Measurements from ENCODE around the gene RUBCN. TPM values are rescaled to one million over a fixed set of nuclear protein-coding genes. Genes with fewer than 3 reads are reported as not detected.

RUBCN gene
- total and polyA plus RNA-seq, 10 donors: 7.5 to 129 (median 60.6) TPM

DNA sequence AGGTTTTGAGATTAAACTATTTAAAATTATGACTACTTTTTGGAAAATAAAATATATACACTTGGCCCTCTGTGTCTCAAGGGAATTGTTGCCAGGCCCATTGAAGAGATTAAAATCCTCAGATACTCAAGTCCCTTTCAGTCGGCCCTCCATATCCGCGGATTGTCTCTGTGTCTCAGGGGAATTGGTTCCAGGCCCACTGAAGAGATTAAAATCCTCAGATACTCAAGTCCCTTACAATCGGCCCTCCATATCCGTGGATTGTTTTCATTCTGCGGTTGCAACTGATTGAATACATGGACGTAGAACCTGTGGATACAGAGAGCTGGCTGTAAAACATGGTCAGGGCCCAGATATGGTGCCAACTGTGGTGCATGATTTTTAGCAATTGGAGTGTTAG lies 38.6 kb upstream of the RUBCN start:
- no peak overlapping the region for H3K4me3 ChIP-seq
- no peaks in the 10 kb centered on the region for H3K9me3 ChIP-seq
- no peak overlapping the region for H3K27ac ChIP-seq
- DNase-seq: no peak
- peaks cover 5 to 99% (median 84%) of the 10 kb centered on the region in 6 donors for H3K36me3 ChIP-seq
- no peaks in the 10 kb centered on the region for H3K27me3 ChIP-seq (replicated peaks in 1 of 7)
- intact Hi-C loops (cut with DNase I; ENCODE audit: low total_unique reads): no loop called here
- TF ChIP-seq POLR2A (IDR thresholded peaks at IDR 0.05) (no peak), POLR2AphosphoS5 (IDR thresholded peaks at IDR 0.05) (no peak)
- TF ChIP-seq, protein P1, sequence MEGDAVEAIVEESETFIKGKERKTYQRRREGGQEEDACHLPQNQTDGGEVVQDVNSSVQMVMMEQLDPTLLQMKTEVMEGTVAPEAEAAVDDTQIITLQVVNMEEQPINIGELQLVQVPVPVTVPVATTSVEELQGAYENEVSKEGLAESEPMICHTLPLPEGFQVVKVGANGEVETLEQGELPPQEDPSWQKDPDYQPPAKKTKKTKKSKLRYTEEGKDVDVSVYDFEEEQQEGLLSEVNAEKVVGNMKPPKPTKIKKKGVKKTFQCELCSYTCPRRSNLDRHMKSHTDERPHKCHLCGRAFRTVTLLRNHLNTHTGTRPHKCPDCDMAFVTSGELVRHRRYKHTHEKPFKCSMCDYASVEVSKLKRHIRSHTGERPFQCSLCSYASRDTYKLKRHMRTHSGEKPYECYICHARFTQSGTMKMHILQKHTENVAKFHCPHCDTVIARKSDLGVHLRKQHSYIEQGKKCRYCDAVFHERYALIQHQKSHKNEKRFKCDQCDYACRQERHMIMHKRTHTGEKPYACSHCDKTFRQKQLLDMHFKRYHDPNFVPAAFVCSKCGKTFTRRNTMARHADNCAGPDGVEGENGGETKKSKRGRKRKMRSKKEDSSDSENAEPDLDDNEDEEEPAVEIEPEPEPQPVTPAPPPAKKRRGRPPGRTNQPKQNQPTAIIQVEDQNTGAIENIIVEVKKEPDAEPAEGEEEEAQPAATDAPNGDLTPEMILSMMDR (IDR thresholded peaks at IDR 0.05 in 8 of 11, conservative IDR thresholded peaks at IDR 0.05 in 3 of 11): no peak
- WGBS, 5 donors: 90 to 93% (median 92%) methylated on average over 7 of the region's 7 CpGs
- H3K4me1 ChIP-seq: no peaks in the 10 kb centered on the region

DNA sequence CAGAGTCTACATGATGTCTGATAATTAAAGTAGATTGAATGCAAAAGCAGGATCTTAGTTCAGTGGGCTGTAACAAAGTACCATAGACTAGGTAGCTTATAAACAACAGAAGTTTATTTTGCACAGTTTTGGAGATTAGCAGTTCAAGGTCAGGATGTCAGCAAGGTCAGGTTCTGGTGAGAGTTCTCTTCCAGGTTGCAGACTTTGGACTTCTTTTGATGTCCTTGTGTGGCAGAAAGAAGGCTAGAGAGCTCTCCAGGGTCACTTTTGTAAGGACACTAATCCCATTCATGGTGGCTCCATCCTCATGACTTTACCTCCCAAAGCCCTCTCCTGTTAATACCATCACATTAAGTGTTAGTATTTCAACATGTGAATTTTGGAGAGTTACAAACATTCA lies 25.1 kb upstream of the RUBCN start:
- Histone ChIP-seq H3K27ac (no peak overlapping the region), H3K4me1 (peaks cover 0 to 8% (median under 1%) of the 10 kb centered on the region in 6 donors), H3K27me3 (replicated peaks in 1 of 7) (no peaks in the 10 kb centered on the region), H3K9me3 (no peaks in the 10 kb centered on the region), H3K36me3 (peaks cover 6 to 99% (median 48%) of the 10 kb centered on the region in 6 donors), H3K4me3 (no peak overlapping the region)
- intact Hi-C loops (cut with DNase I; ENCODE audit: low total_unique reads): no loop called here
- DNase-seq: no peak
- no peak for TF ChIP-seq POLR2A (IDR thresholded peaks at IDR 0.05)
- TF ChIP-seq, protein P1 (IDR thresholded peaks at IDR 0.05 in 8 of 11, conservative IDR thresholded peaks at IDR 0.05 in 3 of 11): no peak
- TF ChIP-seq POLR2AphosphoS5 (IDR thresholded peaks at IDR 0.05): no peak

DNA sequence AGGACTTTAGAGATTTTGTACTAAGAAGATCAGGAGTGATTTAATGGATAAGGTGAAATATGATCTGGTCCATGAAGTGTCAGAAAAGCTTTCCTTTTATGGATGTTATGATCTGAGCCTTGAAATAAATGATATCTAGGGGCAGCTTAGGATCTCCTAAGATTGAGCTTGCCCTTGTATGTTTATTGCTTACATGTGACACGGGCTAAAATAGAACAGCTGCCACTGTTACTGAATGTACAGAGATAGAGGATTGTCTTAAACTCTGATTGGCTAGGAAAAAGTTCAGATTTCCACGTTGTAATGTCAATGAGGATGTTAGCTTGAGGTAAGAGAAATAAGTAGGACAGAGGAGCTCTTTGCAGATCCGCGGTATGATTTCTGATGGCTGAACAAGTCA lies 21.8 kb upstream of the RUBCN start:
- Histone ChIP-seq H3K9me3 (no peaks in the 10 kb centered on the region), H3K27ac (no peak overlapping the region), H3K4me1 (peaks cover 3 to 39% (median 24%) of the 10 kb centered on the region in 6 donors), H3K36me3 (peaks cover 6 to 71% (median 32%) of the 10 kb centered on the region in 6 donors), H3K4me3 (no peak overlapping the region), H3K27me3 (replicated peaks in 1 of 7) (no peaks in the 10 kb centered on the region)
- no peak for DNase-seq
- intact Hi-C loops (cut with DNase I; ENCODE audit: low total_unique reads): no loop called here
- 94 to 97% (median 96%) methylated on average over 4 of the region's 4 CpGs for WGBS, 5 donors
- TF ChIP-seq POLR2AphosphoS5 (IDR thresholded peaks at IDR 0.05) (no peak), POLR2A (IDR thresholded peaks at IDR 0.05) (no peak)
- TF ChIP-seq, protein P1 (IDR thresholded peaks at IDR 0.05 in 8 of 11, conservative IDR thresholded peaks at IDR 0.05 in 3 of 11): no peak

DNA sequence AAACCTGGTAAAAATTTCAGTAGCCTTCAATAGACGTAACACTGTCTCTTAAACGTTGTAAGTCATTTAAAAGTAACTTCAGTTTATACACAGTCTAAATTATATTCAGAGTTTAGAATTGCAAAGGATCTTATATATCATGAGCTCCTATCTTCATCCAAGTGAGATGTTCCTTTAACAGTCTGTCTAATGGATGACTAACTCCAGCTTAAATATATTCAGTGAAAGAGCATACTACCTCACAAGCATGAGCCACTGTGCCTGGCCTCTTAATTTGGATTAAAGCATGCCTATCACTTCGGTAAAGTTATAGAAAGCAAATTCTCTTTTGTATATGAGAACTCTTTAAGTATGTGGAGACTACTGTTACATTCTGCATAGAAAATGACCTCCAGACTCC lies 20.0 kb upstream of the RUBCN start:
- TF ChIP-seq, protein P1 (IDR thresholded peaks at IDR 0.05 in 8 of 11, conservative IDR thresholded peaks at IDR 0.05 in 3 of 11): no peak
- TF ChIP-seq POLR2A (IDR thresholded peaks at IDR 0.05): no peak
- no peak for TF ChIP-seq POLR2AphosphoS5 (IDR thresholded peaks at IDR 0.05)
- intact Hi-C loops (cut with DNase I; ENCODE audit: low total_unique reads): no loop called here
- Histone ChIP-seq H3K9me3 (no peaks in the 10 kb centered on the region), H3K27ac (peak overlapping the region in 3 of 8 donors; percentile 2 to 60 (median 13)), H3K27me3 (replicated peaks in 1 of 7) (no peaks in the 10 kb centered on the region), H3K36me3 (peaks cover 0 to 53% (median 14%) of the 10 kb centered on the region in 6 donors), H3K4me1 (peaks cover 13 to 58% (median 41%) of the 10 kb centered on the region in 6 donors), H3K4me3 (no peak overlapping the region)
- 88 to 96% (median 91%) methylated on average over 3 of the region's 3 CpGs for WGBS, 5 donors
- DNase-seq: no peak
